ENCODE data around the gene RPS6KA2. TPM values are rescaled to one million over a fixed set of nuclear protein-coding genes. Genes with fewer than 3 reads are reported as not detected.

RPS6KA2 gene
- total RNA-seq, 1 donor from 2014 or later: 10.4 TPM

GRCh38 chr6:166581091-166581511, 46.0 kb downstream of the RPS6KA2 start:
- no peak overlapping the region for H3K9ac ChIP-seq (ENCODE audit: low read depth in 1 of 3, low read length in 3 of 3)

GRCh38 chr6:166580076-166581050, 46.7 kb downstream of the RPS6KA2 start:
- Histone ChIP-seq H3K36me3 (ENCODE audit: control insufficient read depth in 3 of 3, insufficient read depth in 3 of 3, low read length in 3 of 3) (no peaks in the 10 kb centered on the region), H3K27ac (ENCODE audit: low read depth, low read length) (no peak overlapping the region), H3K4me1 (ENCODE audit: control insufficient read depth in 3 of 3, insufficient read depth in 3 of 3, low read length in 3 of 3) (peaks cover 0 to 6% (median 4%) of the 10 kb centered on the region in 3 donors), H3K9me3 (ENCODE audit: control insufficient read depth in 3 of 3, low read length in 3 of 3) (no peaks in the 10 kb centered on the region), H3K4me3 (ENCODE audit: low read length in 3 of 3) (no peak overlapping the region), H3K27me3 (ENCODE audit: control insufficient read depth in 3 of 3, insufficient read depth in 3 of 3, low read length in 3 of 3) (no peaks in the 10 kb centered on the region), H3K9ac (ENCODE audit: low read depth in 1 of 3, low read length in 3 of 3) (no peak overlapping the region)

More at GRCh38 chr6:166581091-166581511, 46.0 kb downstream of the RPS6KA2 start:
- Histone ChIP-seq H3K27ac (ENCODE audit: low read depth, low read length) (no peak overlapping the region), H3K9me3 (ENCODE audit: control insufficient read depth in 3 of 3, low read length in 3 of 3) (no peaks in the 10 kb centered on the region), H3K27me3 (ENCODE audit: control insufficient read depth in 3 of 3, insufficient read depth in 3 of 3, low read length in 3 of 3) (no peaks in the 10 kb centered on the region), H3K4me1 (ENCODE audit: control insufficient read depth in 3 of 3, insufficient read depth in 3 of 3, low read length in 3 of 3) (peaks cover 0 to 6% (median 0%) of the 10 kb centered on the region in 3 donors), H3K36me3 (ENCODE audit: control insufficient read depth in 3 of 3, insufficient read depth in 3 of 3, low read length in 3 of 3) (no peaks in the 10 kb centered on the region), H3K4me3 (ENCODE audit: low read length in 3 of 3) (no peak overlapping the region)

- no peak overlapping the region for H3K9ac ChIP-seq (ENCODE audit: low read depth in 1 of 3, low read length in 3 of 3)
- no peak overlapping the region for H3K27ac ChIP-seq (ENCODE audit: low read depth, low read length)
- no peaks in the 10 kb centered on the region for H3K36me3 ChIP-seq (ENCODE audit: control insufficient read depth in 3 of 3, insufficient read depth in 3 of 3, low read length in 3 of 3)
- H3K4me1 ChIP-seq (ENCODE audit: control insufficient read depth in 3 of 3, insufficient read depth in 3 of 3, low read length in 3 of 3): peaks cover 4 to 9% (median 9%) of the 10 kb centered on the region in 3 donors
- H3K27me3 ChIP-seq (ENCODE audit: control insufficient read depth in 3 of 3, insufficient read depth in 3 of 3, low read length in 3 of 3): no peaks in the 10 kb centered on the region
- no peaks in the 10 kb centered on the region for H3K9me3 ChIP-seq (ENCODE audit: control insufficient read depth in 3 of 3, low read length in 3 of 3)
- H3K4me3 ChIP-seq (ENCODE audit: low read length in 3 of 3): no peak overlapping the region
These were observed 47.7 kb downstream of the RPS6KA2 start for GRCh38 chr6:166579237-166579850.

GRCh38 chr6:166578536-166579236, 48.4 kb downstream of the RPS6KA2 start:
- no peaks in the 10 kb centered on the region for H3K9me3 ChIP-seq (ENCODE audit: control insufficient read depth in 3 of 3, low read length in 3 of 3)
- H3K27me3 ChIP-seq (ENCODE audit: control insufficient read depth in 3 of 3, insufficient read depth in 3 of 3, low read length in 3 of 3): no peaks in the 10 kb centered on the region
- no peak overlapping the region for H3K9ac ChIP-seq (ENCODE audit: low read depth in 1 of 3, low read length in 3 of 3)
- no peaks in the 10 kb centered on the region for H3K36me3 ChIP-seq (ENCODE audit: control insufficient read depth in 3 of 3, insufficient read depth in 3 of 3, low read length in 3 of 3)
- H3K4me1 ChIP-seq (ENCODE audit: control insufficient read depth in 3 of 3, insufficient read depth in 3 of 3, low read length in 3 of 3): peaks cover 4 to 9% (median 9%) of the 10 kb centered on the region in 3 donors
- H3K4me3 ChIP-seq (ENCODE audit: low read length in 3 of 3): no peak overlapping the region
- no peak overlapping the region for H3K27ac ChIP-seq (ENCODE audit: low read depth, low read length)

GRCh38 chr6:166575205-166575604, 51.8 kb downstream of the RPS6KA2 start:
- Histone ChIP-seq H3K9ac (ENCODE audit: low read depth in 1 of 3, low read length in 3 of 3) (peak overlapping the region in 2 of 3 donors; percentile 13 to 55), H3K27ac (ENCODE audit: low read depth, low read length) (peak overlapping the region; percentile 82), H3K27me3 (ENCODE audit: control insufficient read depth in 3 of 3, insufficient read depth in 3 of 3, low read length in 3 of 3) (no peaks in the 10 kb centered on the region), H3K4me1 (ENCODE audit: control insufficient read depth in 3 of 3, insufficient read depth in 3 of 3, low read length in 3 of 3) (peaks cover 12 to 20% (median 17%) of the 10 kb centered on the region in 3 donors), H3K9me3 (ENCODE audit: control insufficient read depth in 3 of 3, low read length in 3 of 3) (no peaks in the 10 kb centered on the region), H3K4me3 (ENCODE audit: low read length in 3 of 3) (peak overlapping the region; percentile 3 to 54 (median 22)), H3K36me3 (ENCODE audit: control insufficient read depth in 3 of 3, insufficient read depth in 3 of 3, low read length in 3 of 3) (no peaks in the 10 kb centered on the region)

GRCh38 chr6:166573511-166574216, 53.4 kb downstream of the RPS6KA2 start:
- no peaks in the 10 kb centered on the region for H3K9me3 ChIP-seq (ENCODE audit: control insufficient read depth in 3 of 3, low read length in 3 of 3)
- H3K4me3 ChIP-seq (ENCODE audit: low read length in 3 of 3): no peak overlapping the region
- no peak overlapping the region for H3K27ac ChIP-seq (ENCODE audit: low read depth, low read length)
- no peaks in the 10 kb centered on the region for H3K27me3 ChIP-seq (ENCODE audit: control insufficient read depth in 3 of 3, insufficient read depth in 3 of 3, low read length in 3 of 3)
- no peaks in the 10 kb centered on the region for H3K36me3 ChIP-seq (ENCODE audit: control insufficient read depth in 3 of 3, insufficient read depth in 3 of 3, low read length in 3 of 3)
- H3K9ac ChIP-seq (ENCODE audit: low read depth in 1 of 3, low read length in 3 of 3): no peak overlapping the region
- peaks cover 12 to 17% (median 15%) of the 10 kb centered on the region in 3 donors for H3K4me1 ChIP-seq (ENCODE audit: control insufficient read depth in 3 of 3, insufficient read depth in 3 of 3, low read length in 3 of 3)

- Histone ChIP-seq H3K4me1 (ENCODE audit: control insufficient read depth in 3 of 3, insufficient read depth in 3 of 3, low read length in 3 of 3) (peaks cover 12 to 18% (median 15%) of the 10 kb centered on the region in 3 donors), H3K9me3 (ENCODE audit: control insufficient read depth in 3 of 3, low read length in 3 of 3) (no peaks in the 10 kb centered on the region), H3K36me3 (ENCODE audit: control insufficient read depth in 3 of 3, insufficient read depth in 3 of 3, low read length in 3 of 3) (no peaks in the 10 kb centered on the region), H3K4me3 (ENCODE audit: low read length in 3 of 3) (peak overlapping the region in 1 of 3 donors; percentile 6), H3K27me3 (ENCODE audit: control insufficient read depth in 3 of 3, insufficient read depth in 3 of 3, low read length in 3 of 3) (no peaks in the 10 kb centered on the region), H3K9ac (ENCODE audit: low read depth in 1 of 3, low read length in 3 of 3) (peak overlapping the region in 1 of 3 donors; percentile 40), H3K27ac (ENCODE audit: low read depth, low read length) (no peak overlapping the region)
These were observed 54.4 kb downstream of the RPS6KA2 start for GRCh38 chr6:166572370-166573261.

- Histone ChIP-seq H3K27me3 (ENCODE audit: control insufficient read depth in 3 of 3, insufficient read depth in 3 of 3, low read length in 3 of 3) (no peaks in the 10 kb centered on the region), H3K27ac (ENCODE audit: low read depth, low read length) (no peak overlapping the region), H3K4me1 (ENCODE audit: control insufficient read depth in 3 of 3, insufficient read depth in 3 of 3, low read length in 3 of 3) (peaks cover 17 to 30% (median 25%) of the 10 kb centered on the region in 3 donors), H3K4me3 (ENCODE audit: low read length in 3 of 3) (no peak overlapping the region), H3K36me3 (ENCODE audit: control insufficient read depth in 3 of 3, insufficient read depth in 3 of 3, low read length in 3 of 3) (no peaks in the 10 kb centered on the region), H3K9me3 (ENCODE audit: control insufficient read depth in 3 of 3, low read length in 3 of 3) (no peaks in the 10 kb centered on the region), H3K9ac (ENCODE audit: low read depth in 1 of 3, low read length in 3 of 3) (no peak overlapping the region)
These were observed 55.9 kb downstream of the RPS6KA2 start for GRCh38 chr6:166570929-166571713.

All from skeletal muscle tissue (tissue), 4 donors.